Neural cell (in vitro differentiated cells): ENCODE measurements around the gene TTLL5. TPM values are rescaled to one million over a fixed set of nuclear protein-coding genes. Genes with fewer than 3 reads are reported as not detected.
A peak's percentile ranks its signal among the peaks of the same experiment; 100 is the strongest.

Experiments
- H2AFZ ChIP-seq: fragments of 200-600, 300-800 bp; sonication (generic), shearing (Covaris generic); 2 replicates; pipeline ENCODE4 v1.6.0; 2014; ENCODE audit warnings: low read depth, mild to moderate bottlenecking, antibody characterized with exemption, low read length, moderate library complexity
- H3F3A ChIP-seq: fragments of 200-600 bp; shearing (Covaris generic); 2 replicates; pipeline ENCODE4 v1.6.1; 2016; ENCODE audit warnings: mild to moderate bottlenecking, moderate library complexity, mixed read lengths, antibody characterized with exemption, low read length; ENCODE audit not compliant: insufficient read depth, poor library complexity, severe bottlenecking
- H3K27ac ChIP-seq: fragments of 200-600, 300-800 bp; sonication (generic), shearing (Covaris generic); 2 replicates; pipeline ENCODE4 v1.5.1; 2014; ENCODE audit warnings: mild to moderate bottlenecking, low read length, moderate library complexity
- H3K27me3 ChIP-seq: fragments of 300-800, 200-600 bp; sonication (generic), shearing (Covaris generic); 2 replicates; pipeline ENCODE4 v1.6.0; 2014; ENCODE audit warnings: mild to moderate bottlenecking, low read depth, low read length, moderate library complexity; ENCODE audit not compliant: insufficient read depth
- H3K36me3 ChIP-seq: fragments of 300-800, 200-600 bp; sonication (generic), shearing (Covaris generic); 2 replicates; pipeline ENCODE4 v1.5.1; 2014; ENCODE audit warnings: mild to moderate bottlenecking, antibody characterized with exemption, low read length, moderate library complexity; ENCODE audit not compliant: insufficient read depth
- H3K4me2 ChIP-seq: fragments of 300-800, 200-600 bp; sonication (generic), shearing (Covaris generic); 2 replicates; pipeline ENCODE4 v1.6.0; 2014; ENCODE audit warnings: mild to moderate bottlenecking, low read length
- H3K4me3 ChIP-seq: fragments of 300-800, 200-600 bp; sonication (generic), shearing (Covaris generic); 2 replicates; pipeline ENCODE4 v1.5.1; 2014; ENCODE audit warnings: mild to moderate bottlenecking, low read length, moderate library complexity
- H3K79me2 ChIP-seq: fragments of 200-600 bp; shearing (Covaris generic); replicated peaks from 2 replicates; pipeline ENCODE4 v1.6.0; 2014; ENCODE audit warnings: mild to moderate bottlenecking, low read length, moderate library complexity; ENCODE audit not compliant: insufficient read depth
- H3K9ac ChIP-seq: fragments of 300-800, 200-600 bp; sonication (generic), shearing (Covaris generic); 2 replicates; pipeline ENCODE4 v1.6.1; 2016; ENCODE audit warnings: mild to moderate bottlenecking, low read length, mixed read lengths
- H3K9me2 ChIP-seq: fragments of 200-600 bp; shearing (Covaris generic); 2 replicates; pipeline ENCODE4 v1.6.1; 2016; ENCODE audit warnings: mild to moderate bottlenecking, low read length, mixed read lengths; ENCODE audit not compliant: insufficient read depth
- H3K9me3 ChIP-seq: fragments of 200-600, 300-800 bp; sonication (generic), shearing (Covaris generic); 2 replicates; pipeline ENCODE4 v1.6.1; 2016; ENCODE audit warnings: mild to moderate bottlenecking, mixed run types, low read length, moderate library complexity, mixed read lengths
- H4K20me1 ChIP-seq: fragments of 200-600 bp; shearing (Covaris generic); 2 replicates; pipeline ENCODE4 v1.6.1; 2016; ENCODE audit warnings: mild to moderate bottlenecking, mixed run types; ENCODE audit not compliant: insufficient read depth
- EP300 ChIP-seq: fragments of 450-650 bp; conservative IDR thresholded peaks from 2 replicates; pipeline ENCODE4 v1.6.1; 2014; ENCODE audit warnings: antibody characterized with exemption, mild to moderate bottlenecking, moderate library complexity; ENCODE audit not compliant: poor library complexity, severe bottlenecking
- EZH2 ChIP-seq: fragments of 200-600, 300-800 bp; shearing (Covaris generic), sonication (generic); IDR thresholded peaks from 2 replicates; pipeline ENCODE4 v1.6.1; 2014; ENCODE audit warnings: antibody characterized with exemption, low read length, borderline replicate concordance, mild to moderate bottlenecking; ENCODE audit not compliant: insufficient read depth, poor library complexity, severe bottlenecking
- MXI1 ChIP-seq: fragments of 450-650 bp; conservative IDR thresholded peaks from 2 replicates; pipeline ENCODE4 v1.6.1; 2014; ENCODE audit warnings: antibody characterized with exemption, mild to moderate bottlenecking; ENCODE audit not compliant: poor library complexity, severe bottlenecking
- POLR2AphosphoS5 ChIP-seq: IDR thresholded peaks from 2 replicates; pipeline ENCODE4 v1.6.1; 2012
- RAD21 ChIP-seq: fragments of 450-650 bp; conservative IDR thresholded peaks from 2 replicates; pipeline ENCODE4 v1.6.1; 2014; ENCODE audit warnings: antibody characterized with exemption, mild to moderate bottlenecking, moderate library complexity
- SMC3 ChIP-seq: fragments of 450-650 bp; conservative IDR thresholded peaks from 2 replicates; pipeline ENCODE4 v1.6.1; 2014; ENCODE audit warnings: antibody characterized with exemption, mild to moderate bottlenecking, moderate library complexity; ENCODE audit not compliant: poor library complexity
- TAF1 ChIP-seq: IDR thresholded peaks from 2 replicates; pipeline ENCODE4 v1.6.1; 2012; ENCODE audit warnings: low read depth
- polyA plus RNA-seq: library from polyadenylated mRNA; depleted of rRNA; stranded (reverse); fragments of >200 nt; gene quantifications from 2 replicates; pipeline ENCODE4 v1.2.3, GENCODE V29; 2014
- TF ChIP-seq, protein P1 (sequence below): IDR thresholded peaks from 2 replicates; pipeline ENCODE4 v1.6.1; 2012; ENCODE audit warnings: borderline replicate concordance
- TF ChIP-seq, protein P2 (sequence below): fragments of 450-650 bp; IDR thresholded peaks from 2 replicates; pipeline ENCODE4 v1.5.1; 2014; ENCODE audit warnings: antibody characterized with exemption, mild to moderate bottlenecking, moderate library complexity; ENCODE audit not compliant: poor library complexity, severe bottlenecking

Gene TTLL5
- polyA plus RNA-seq, 1 donor from 2014 or later = 8.2 TPM

GRCh38 chr14:75906228-75906627 lies 245.2 kb downstream of the TTLL5 start:
- TF ChIP-seq EP300 (no peak), POLR2AphosphoS5 (no peak), RAD21 (no peak), EZH2 (no peak), SMC3 (no peak), TAF1 (no peak)
- TF ChIP-seq, protein P1, sequence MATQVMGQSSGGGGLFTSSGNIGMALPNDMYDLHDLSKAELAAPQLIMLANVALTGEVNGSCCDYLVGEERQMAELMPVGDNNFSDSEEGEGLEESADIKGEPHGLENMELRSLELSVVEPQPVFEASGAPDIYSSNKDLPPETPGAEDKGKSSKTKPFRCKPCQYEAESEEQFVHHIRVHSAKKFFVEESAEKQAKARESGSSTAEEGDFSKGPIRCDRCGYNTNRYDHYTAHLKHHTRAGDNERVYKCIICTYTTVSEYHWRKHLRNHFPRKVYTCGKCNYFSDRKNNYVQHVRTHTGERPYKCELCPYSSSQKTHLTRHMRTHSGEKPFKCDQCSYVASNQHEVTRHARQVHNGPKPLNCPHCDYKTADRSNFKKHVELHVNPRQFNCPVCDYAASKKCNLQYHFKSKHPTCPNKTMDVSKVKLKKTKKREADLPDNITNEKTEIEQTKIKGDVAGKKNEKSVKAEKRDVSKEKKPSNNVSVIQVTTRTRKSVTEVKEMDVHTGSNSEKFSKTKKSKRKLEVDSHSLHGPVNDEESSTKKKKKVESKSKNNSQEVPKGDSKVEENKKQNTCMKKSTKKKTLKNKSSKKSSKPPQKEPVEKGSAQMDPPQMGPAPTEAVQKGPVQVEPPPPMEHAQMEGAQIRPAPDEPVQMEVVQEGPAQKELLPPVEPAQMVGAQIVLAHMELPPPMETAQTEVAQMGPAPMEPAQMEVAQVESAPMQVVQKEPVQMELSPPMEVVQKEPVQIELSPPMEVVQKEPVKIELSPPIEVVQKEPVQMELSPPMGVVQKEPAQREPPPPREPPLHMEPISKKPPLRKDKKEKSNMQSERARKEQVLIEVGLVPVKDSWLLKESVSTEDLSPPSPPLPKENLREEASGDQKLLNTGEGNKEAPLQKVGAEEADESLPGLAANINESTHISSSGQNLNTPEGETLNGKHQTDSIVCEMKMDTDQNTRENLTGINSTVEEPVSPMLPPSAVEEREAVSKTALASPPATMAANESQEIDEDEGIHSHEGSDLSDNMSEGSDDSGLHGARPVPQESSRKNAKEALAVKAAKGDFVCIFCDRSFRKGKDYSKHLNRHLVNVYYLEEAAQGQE = no peak
- TF ChIP-seq, protein P2, sequence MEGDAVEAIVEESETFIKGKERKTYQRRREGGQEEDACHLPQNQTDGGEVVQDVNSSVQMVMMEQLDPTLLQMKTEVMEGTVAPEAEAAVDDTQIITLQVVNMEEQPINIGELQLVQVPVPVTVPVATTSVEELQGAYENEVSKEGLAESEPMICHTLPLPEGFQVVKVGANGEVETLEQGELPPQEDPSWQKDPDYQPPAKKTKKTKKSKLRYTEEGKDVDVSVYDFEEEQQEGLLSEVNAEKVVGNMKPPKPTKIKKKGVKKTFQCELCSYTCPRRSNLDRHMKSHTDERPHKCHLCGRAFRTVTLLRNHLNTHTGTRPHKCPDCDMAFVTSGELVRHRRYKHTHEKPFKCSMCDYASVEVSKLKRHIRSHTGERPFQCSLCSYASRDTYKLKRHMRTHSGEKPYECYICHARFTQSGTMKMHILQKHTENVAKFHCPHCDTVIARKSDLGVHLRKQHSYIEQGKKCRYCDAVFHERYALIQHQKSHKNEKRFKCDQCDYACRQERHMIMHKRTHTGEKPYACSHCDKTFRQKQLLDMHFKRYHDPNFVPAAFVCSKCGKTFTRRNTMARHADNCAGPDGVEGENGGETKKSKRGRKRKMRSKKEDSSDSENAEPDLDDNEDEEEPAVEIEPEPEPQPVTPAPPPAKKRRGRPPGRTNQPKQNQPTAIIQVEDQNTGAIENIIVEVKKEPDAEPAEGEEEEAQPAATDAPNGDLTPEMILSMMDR = no peak
- no peak overlapping the region for H3K4me3 ChIP-seq
- H3K9ac ChIP-seq = no peak overlapping the region
- no peak overlapping the region for H3K27ac ChIP-seq
- no peaks in the 10 kb centered on the region for H3K9me2 ChIP-seq
- H3K79me2 ChIP-seq = no peaks in the 10 kb centered on the region
- no peaks in the 10 kb centered on the region for H3K27me3 ChIP-seq
- no peak overlapping the region for H2AFZ ChIP-seq
- no peaks in the 10 kb centered on the region for H3F3A ChIP-seq
- no peaks in the 10 kb centered on the region for H3K9me3 ChIP-seq
- H4K20me1 ChIP-seq = no peaks in the 10 kb centered on the region
- H3K36me3 ChIP-seq = no peaks in the 10 kb centered on the region
- no peak overlapping the region for H3K4me2 ChIP-seq

GRCh38 chr14:75906680-75907280 lies 245.7 kb downstream of the TTLL5 start:
- no peaks in the 10 kb centered on the region for H3K79me2 ChIP-seq
- H3K9me2 ChIP-seq = no peaks in the 10 kb centered on the region
- H2AFZ ChIP-seq = no peak overlapping the region
- H3F3A ChIP-seq = no peaks in the 10 kb centered on the region
- H3K4me3 ChIP-seq = no peak overlapping the region
- no peaks in the 10 kb centered on the region for H3K36me3 ChIP-seq
- no peak overlapping the region for H3K9ac ChIP-seq
- TF ChIP-seq, protein P2 = peak; percentile 84
- TF ChIP-seq MXI1 = no peak
- peak; percentile 77 for TF ChIP-seq RAD21
- TF ChIP-seq POLR2AphosphoS5 = no peak
- TF ChIP-seq, protein P1 = no peak
- peak; percentile 83 for TF ChIP-seq SMC3
- no peak for TF ChIP-seq TAF1
- TF ChIP-seq EP300 = no peak
- TF ChIP-seq EZH2 = no peak
- no peak overlapping the region for H3K27ac ChIP-seq
- no peaks in the 10 kb centered on the region for H3K27me3 ChIP-seq
- H3K9me3 ChIP-seq = no peaks in the 10 kb centered on the region
- no peak overlapping the region for H3K4me2 ChIP-seq
- H4K20me1 ChIP-seq = no peaks in the 10 kb centered on the region
